Pulmonary artery endothelial cell (primary cell): ENCODE measurements around the gene NDUFAF5. TPM values are rescaled to one million over a fixed set of nuclear protein-coding genes. Genes with fewer than 3 reads are reported as not detected.

Experiments
- total RNA-seq: library from RNA; depleted of rRNA; stranded (reverse); fragments of >200 nt; gene quantifications from 2 replicates; pipeline ENCODE4 v1.2.3, GENCODE V29; 2014

Gene NDUFAF5
- total RNA-seq, 1 donor from 2014 or later: 15.6 TPM

Other genes with a start within 250 kb of the NDUFAF5 start
- gene TASP1, start 146.1 kb upstream of the NDUFAF5 start, total RNA-seq: 8.9 and 9.2 TPM in 2 replicates
- gene ESF1, start 109 bp upstream of the NDUFAF5 start, total RNA-seq: 13.9 and 20.4 TPM in 2 replicates
- not detected in 2 replicates for gene SEL1L2, start 205.6 kb downstream of the NDUFAF5 start, total RNA-seq
- 0.46 and 0.95 TPM in 2 replicates for gene MACROD2, start 210.5 kb downstream of the NDUFAF5 start, total RNA-seq